Keratinocyte (primary cell): ENCODE measurements around the gene ALDH1A3. TPM values are rescaled to one million over a fixed set of nuclear protein-coding genes. Genes with fewer than 3 reads are reported as not detected.

Experiments used
- DNase-seq: peaks from one replicate; pipeline ENCODE4 v3.0.0-alpha.2; 2011; ENCODE audit warnings: low read depth, missing footprints, low spot score
- FAIRE-seq: peaks from 2 replicates; lab custom pipeline; 2011; peaks lifted over from hg19 to GRCh38; lab: Jason Lieb, UNC
- H2AFZ ChIP-seq: 2 replicates; pipeline ENCODE4 v1.6.0; 2012; ENCODE audit warnings: low read length, control low read depth, inconsistent platforms; ENCODE audit not compliant: control insufficient read depth
- H3K27ac ChIP-seq: 2 replicates; pipeline ENCODE4 v1.5.1; 2011; ENCODE audit warnings: low read length; ENCODE audit not compliant: control insufficient read depth, insufficient read depth
- H3K27me3 ChIP-seq: 3 replicates; pipeline ENCODE4 v1.6.0; 2011; ENCODE audit warnings: low read length; ENCODE audit not compliant: control insufficient read depth, insufficient read depth; ENCODE audit errors: extremely low read depth
- H3K36me3 ChIP-seq, 2 experiments: 2 replicates in 1 of 2; 3 replicates in 1 of 2; pipeline ENCODE4 v1.5.1; 2011; ENCODE audit warnings: low read length in 2 of 2, mild to moderate bottlenecking in 1 of 2; ENCODE audit not compliant: control insufficient read depth in 2 of 2, insufficient read depth in 2 of 2; ENCODE audit errors: extremely low read depth in 1 of 2
- H3K4me1 ChIP-seq: 3 replicates; pipeline ENCODE4 v1.5.1; 2011; ENCODE audit warnings: low read length; ENCODE audit not compliant: control insufficient read depth, insufficient read depth; ENCODE audit errors: extremely low read depth
- H3K4me2 ChIP-seq: 3 replicates; pipeline ENCODE4 v1.6.0; 2011; ENCODE audit warnings: low read depth, low read length; ENCODE audit not compliant: control insufficient read depth, insufficient read depth; ENCODE audit errors: extremely low read depth
- H3K4me3 ChIP-seq, 3 experiments: fragments of 200-600 bp in 1 of 3; sonication (generic) in 1 of 3; 2 replicates in 2 of 3; 3 replicates in 1 of 3; pipeline ENCODE4 v1.5.1; 2011 to 2016; ENCODE audit warnings: low read length in 3 of 3, mild to moderate bottlenecking in 3 of 3, control low read depth in 2 of 3, inconsistent platforms in 1 of 3, low read depth in 1 of 3, mixed read lengths in 1 of 3, mixed run types in 1 of 3, moderate library complexity in 1 of 3; ENCODE audit not compliant: control insufficient read depth in 2 of 3, insufficient read depth in 2 of 3; ENCODE audit errors: extremely low read depth in 1 of 3
- H3K79me2 ChIP-seq: 2 replicates; pipeline ENCODE4 v1.6.0; 2012; ENCODE audit warnings: low read length; ENCODE audit not compliant: control insufficient read depth, insufficient read depth
- H3K9ac ChIP-seq: 3 replicates; pipeline ENCODE4 v1.6.0; 2011; ENCODE audit warnings: low read length; ENCODE audit not compliant: control insufficient read depth, insufficient read depth; ENCODE audit errors: extremely low read depth
- H3K9me1 ChIP-seq: 3 replicates; pipeline ENCODE4 v1.6.0; 2011; ENCODE audit warnings: low read length; ENCODE audit not compliant: control insufficient read depth, insufficient read depth; ENCODE audit errors: extremely low read depth
- H3K9me3 ChIP-seq: 2 replicates; pipeline ENCODE4 v1.5.1; 2012; ENCODE audit warnings: low read depth, low read length; ENCODE audit not compliant: control insufficient read depth
- H4K20me1 ChIP-seq: 3 replicates; pipeline ENCODE4 v1.6.0; 2011; ENCODE audit warnings: low read length; ENCODE audit not compliant: control insufficient read depth, insufficient read depth; ENCODE audit errors: extremely low read depth
- EZH2 ChIP-seq: IDR thresholded peaks from one replicate; pipeline ENCODE4 v1.6.1; 2012; ENCODE audit warnings: inconsistent platforms, mild to moderate bottlenecking, low read length, moderate library complexity
- dilution Hi-C: fragments of 300-500 bp; cut with MboI; formaldehyde crosslinking; loops from one replicate; pipeline ENCODE4 v1.7.0; 2020; ENCODE audit warnings: low sequenced_read_pairs; ENCODE audit not compliant: extremely low pct_ligation_motif_present
- polyA plus RNA-seq, 5 experiments: library from polyadenylated mRNA; depleted of rRNA in 3 of 5; stranded (reverse) in 3 of 5; stranded (forward) in 1 of 5; unstranded in 1 of 5; fragments of >200 nt; gene quantifications; 1 replicate in 1 of 5; 2 replicates in 3 of 5; 3 replicates in 1 of 5; pipeline versions ENCODE4 v1.2.1 to v1.2.3, GENCODE V29; 2011 to 2012; ENCODE audit warnings: missing spikeins in 2 of 5, low read depth in 1 of 5, low replicate concordance in 1 of 5
- TF ChIP-seq, protein P1 (sequence below), 3 experiments: IDR thresholded peaks in 1 of 3; conservative IDR thresholded peaks in 1 of 3; optimal IDR thresholded peaks in 1 of 3; 2 replicates in 2 of 3; 3 replicates in 1 of 3; pipeline versions ENCODE3 to v1.5.1; 2011; ENCODE audit warnings: low read length in 3 of 3, mild to moderate bottlenecking in 3 of 3, moderate library complexity in 2 of 3, control low read depth in 1 of 3, inconsistent platforms in 1 of 3; ENCODE audit not compliant: insufficient read depth in 2 of 3; ENCODE audit errors: extremely low read depth in 1 of 3

The ALDH1A3 gene
- polyA plus RNA-seq, 1 donor (not counting 4 experiments of a cell fraction or from before 2014, with no cell fraction given) = 218 TPM

DNA sequence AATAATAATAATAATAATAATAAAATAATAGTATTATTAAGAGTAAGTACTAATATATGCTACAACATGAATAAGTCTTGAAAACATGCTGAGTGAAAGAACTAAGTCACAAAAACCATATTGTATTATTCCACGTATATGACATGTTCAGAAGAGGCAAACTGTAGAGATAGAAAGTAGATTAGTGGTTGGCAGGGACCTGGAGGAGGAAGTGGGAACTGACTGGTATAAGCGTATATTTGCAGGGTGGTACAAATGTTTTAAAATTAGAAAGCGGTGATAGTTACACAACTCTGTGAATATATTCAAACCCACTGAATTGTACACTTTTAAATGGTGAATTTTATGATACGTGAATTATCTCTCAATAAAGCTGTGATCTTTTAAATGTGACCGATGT, 72.3 kb downstream of the ALDH1A3 start:
- no peaks in the 10 kb centered on the region for H3K9me3 ChIP-seq
- dilution Hi-C loops = no loop called here
- TF ChIP-seq, protein P1, sequence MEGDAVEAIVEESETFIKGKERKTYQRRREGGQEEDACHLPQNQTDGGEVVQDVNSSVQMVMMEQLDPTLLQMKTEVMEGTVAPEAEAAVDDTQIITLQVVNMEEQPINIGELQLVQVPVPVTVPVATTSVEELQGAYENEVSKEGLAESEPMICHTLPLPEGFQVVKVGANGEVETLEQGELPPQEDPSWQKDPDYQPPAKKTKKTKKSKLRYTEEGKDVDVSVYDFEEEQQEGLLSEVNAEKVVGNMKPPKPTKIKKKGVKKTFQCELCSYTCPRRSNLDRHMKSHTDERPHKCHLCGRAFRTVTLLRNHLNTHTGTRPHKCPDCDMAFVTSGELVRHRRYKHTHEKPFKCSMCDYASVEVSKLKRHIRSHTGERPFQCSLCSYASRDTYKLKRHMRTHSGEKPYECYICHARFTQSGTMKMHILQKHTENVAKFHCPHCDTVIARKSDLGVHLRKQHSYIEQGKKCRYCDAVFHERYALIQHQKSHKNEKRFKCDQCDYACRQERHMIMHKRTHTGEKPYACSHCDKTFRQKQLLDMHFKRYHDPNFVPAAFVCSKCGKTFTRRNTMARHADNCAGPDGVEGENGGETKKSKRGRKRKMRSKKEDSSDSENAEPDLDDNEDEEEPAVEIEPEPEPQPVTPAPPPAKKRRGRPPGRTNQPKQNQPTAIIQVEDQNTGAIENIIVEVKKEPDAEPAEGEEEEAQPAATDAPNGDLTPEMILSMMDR (optimal IDR thresholded peaks at IDR 0.05 in 1 of 3, IDR thresholded peaks at IDR 0.05 in 1 of 3, conservative IDR thresholded peaks at IDR 0.05 in 1 of 3; ENCODE audit: extremely low read depth in 1 of 3, insufficient read depth in 2 of 3, low read length in 3 of 3) = no peak
- no peak for TF ChIP-seq EZH2
- H3K4me3 ChIP-seq = no peak overlapping the region
- FAIRE-seq (peak; percentile 64), DNase-seq (no peak)
- H4K20me1 ChIP-seq = no peaks in the 10 kb centered on the region
- no peak overlapping the region for H3K9ac ChIP-seq
- no peaks in the 10 kb centered on the region for H3K4me1 ChIP-seq
- no peak overlapping the region for H3K4me2 ChIP-seq
- H3K36me3 ChIP-seq = no peaks in the 10 kb centered on the region
- H3K27me3 ChIP-seq = no peaks in the 10 kb centered on the region
- no peaks in the 10 kb centered on the region for H3K79me2 ChIP-seq
- no peak overlapping the region for H3K27ac ChIP-seq
- no peaks in the 10 kb centered on the region for H3K9me1 ChIP-seq
- no peak overlapping the region for H2AFZ ChIP-seq

DNA sequence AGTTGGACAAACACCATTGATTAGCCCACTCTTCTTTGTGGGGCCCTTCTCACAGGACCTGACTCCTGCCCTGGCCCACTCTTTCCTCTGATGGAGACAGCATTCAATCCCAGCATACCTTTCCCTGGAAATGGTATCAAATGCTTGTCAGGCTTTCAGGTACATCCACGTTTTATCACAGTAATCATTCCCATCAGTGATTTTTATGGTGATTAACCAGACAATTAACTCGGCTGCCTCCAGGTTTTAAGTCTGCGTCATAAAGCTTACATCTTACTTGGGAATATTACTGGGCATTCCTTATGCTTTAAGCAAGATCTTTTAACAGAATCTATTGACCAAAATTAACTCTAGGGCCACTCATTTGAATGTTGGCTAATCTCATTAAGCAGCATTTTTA, 72.9 kb downstream of the ALDH1A3 start:
- Histone ChIP-seq H3K27ac (no peak overlapping the region), H3K4me2 (no peak overlapping the region), H3K79me2 (no peaks in the 10 kb centered on the region), H3K9me1 (no peaks in the 10 kb centered on the region), H3K4me3 (no peak overlapping the region), H3K4me1 (no peaks in the 10 kb centered on the region), H3K9me3 (no peaks in the 10 kb centered on the region), H3K27me3 (no peaks in the 10 kb centered on the region), H2AFZ (no peak overlapping the region), H3K36me3 (no peaks in the 10 kb centered on the region), H3K9ac (no peak overlapping the region), H4K20me1 (no peaks in the 10 kb centered on the region)
- dilution Hi-C loops = no loop called here
- TF ChIP-seq, protein P1 (optimal IDR thresholded peaks at IDR 0.05 in 1 of 3, IDR thresholded peaks at IDR 0.05 in 1 of 3, conservative IDR thresholded peaks at IDR 0.05 in 1 of 3; ENCODE audit: extremely low read depth in 1 of 3, insufficient read depth in 2 of 3, low read length in 3 of 3) = no peak
- no peak for TF ChIP-seq EZH2
- no peak for FAIRE-seq
- no peak for DNase-seq
